COLO829 (cell line): Measurements from ENCODE around the gene ATP8A2.
"Not testable (repeated sequence)": the region's sequence is repeated elsewhere in the genome, so short reads cannot be mapped to it uniquely, and the experiment has no call there.

Experiments used
- DNase-seq: peaks from one replicate; pipeline ENCODE4 v3.0.0; 2012; ENCODE audit warnings: low spot score

ATP8A2 gene

GRCh38 chr13:25768838-25769237 is 397.1 kb downstream of the ATP8A2 start:
- DNase-seq: no peak

DNA sequence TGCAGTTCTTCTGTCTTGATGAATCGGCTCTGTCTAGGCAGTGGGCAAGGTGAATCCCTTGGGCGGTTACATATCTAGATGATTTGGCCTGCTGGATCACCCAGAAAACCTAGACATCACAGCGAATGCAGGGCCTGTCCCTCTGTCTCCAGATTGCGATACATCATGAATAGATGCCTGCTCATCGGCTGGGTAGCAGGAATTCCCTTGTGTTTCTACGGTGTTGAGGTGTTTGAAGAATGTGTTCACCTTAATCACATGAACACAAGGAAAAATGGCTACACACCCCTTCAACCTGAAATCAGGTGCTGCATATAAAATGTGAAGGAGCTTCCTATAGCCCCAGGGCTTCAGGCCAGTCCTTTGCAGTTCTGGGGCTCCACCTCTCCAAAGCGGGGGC is 398.8 kb downstream of the ATP8A2 start:
- no peak for DNase-seq

DNA sequence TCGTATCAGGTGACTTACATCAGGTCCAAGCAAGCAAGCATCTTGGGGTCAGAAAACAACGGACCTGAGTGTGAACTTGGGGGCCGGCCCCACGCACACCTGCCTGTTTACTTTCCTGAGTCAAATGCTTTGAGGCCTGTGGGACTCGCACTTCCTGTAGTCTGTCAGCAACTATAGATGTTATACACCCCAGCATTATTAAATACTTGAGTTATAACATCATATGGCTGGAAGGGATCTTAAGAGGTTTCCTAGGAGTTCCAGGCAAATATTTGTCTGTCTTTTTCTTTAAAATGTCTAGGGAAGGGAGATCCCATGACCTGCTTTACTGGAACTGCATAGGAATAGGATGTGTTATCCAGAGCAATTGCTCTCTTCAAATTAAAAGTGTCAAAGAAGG is 399.4 kb downstream of the ATP8A2 start:
- no peak for DNase-seq

GRCh38 chr13:25771641-25772478 is 400.1 kb downstream of the ATP8A2 start:
- DNase-seq: no peak

GRCh38 chr13:25772534-25772933 is 400.8 kb downstream of the ATP8A2 start:
- not testable (repeated sequence) for DNase-seq

DNA sequence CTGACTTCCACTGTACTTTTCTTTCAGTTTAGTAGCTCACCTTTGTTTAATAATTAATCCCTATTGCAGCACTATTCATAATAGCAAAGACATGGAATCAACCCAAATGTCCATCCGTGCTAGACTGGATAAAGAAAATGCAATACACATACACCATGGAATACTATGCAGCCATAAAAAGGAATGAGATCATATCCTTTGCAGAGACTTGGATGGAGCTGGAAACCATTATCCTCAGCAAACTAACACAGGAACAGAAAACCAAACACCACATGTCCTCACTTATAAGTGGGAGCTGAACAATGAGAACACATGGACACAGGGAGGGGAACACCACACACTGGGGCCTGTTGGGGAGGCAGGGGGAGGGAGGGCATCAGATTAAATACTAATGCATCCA is 402.3 kb downstream of the ATP8A2 start:
- DNase-seq: not testable (repeated sequence)

GRCh38 chr13:25775275-25775674 is 403.5 kb downstream of the ATP8A2 start:
- no peak for DNase-seq

- peak; percentile 28 for DNase-seq
Observed at GRCh38 chr13:25775986-25776385, 404.2 kb downstream of the ATP8A2 start.

- no peak for DNase-seq
Observed at GRCh38 chr13:25776722-25777121, 404.9 kb downstream of the ATP8A2 start.

DNA sequence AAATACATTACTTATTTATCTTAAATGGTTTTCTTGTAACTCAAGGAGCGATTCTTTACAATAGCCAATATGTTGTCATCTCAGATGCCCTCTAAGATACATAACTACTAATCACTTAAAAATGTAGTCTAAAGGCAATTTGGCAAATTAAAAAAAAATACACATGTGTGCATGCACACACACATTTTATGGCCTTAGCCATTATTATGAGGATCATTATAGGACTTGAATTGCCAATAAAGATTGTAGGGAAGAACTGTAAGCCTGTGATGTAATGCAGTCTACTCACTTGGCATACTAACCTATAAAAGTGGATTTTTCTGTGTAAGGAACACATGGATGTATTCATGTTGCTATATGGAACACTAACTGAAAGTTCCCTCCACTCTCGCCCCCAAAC is 405.7 kb downstream of the ATP8A2 start:
- no peak for DNase-seq

DNA sequence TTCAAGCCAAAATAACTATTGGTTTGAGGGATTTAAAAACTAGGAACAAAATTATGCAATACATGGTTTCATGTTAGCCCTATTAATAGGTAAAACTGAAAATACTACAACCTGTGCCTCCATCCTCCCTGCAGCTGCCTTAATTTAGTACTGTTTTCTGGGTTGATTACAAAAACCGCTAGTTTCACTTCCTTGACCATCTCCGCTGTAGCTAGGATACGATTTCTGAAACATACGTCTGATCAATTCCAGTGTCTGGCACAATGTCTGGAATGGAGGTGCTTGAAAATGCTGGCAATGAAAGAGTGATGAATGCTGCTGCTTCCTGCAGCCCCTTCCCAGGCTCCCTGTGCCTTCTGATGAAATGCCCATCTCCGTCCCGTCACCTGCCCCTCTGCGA is 406.6 kb downstream of the ATP8A2 start:
- DNase-seq: no peak

DNA sequence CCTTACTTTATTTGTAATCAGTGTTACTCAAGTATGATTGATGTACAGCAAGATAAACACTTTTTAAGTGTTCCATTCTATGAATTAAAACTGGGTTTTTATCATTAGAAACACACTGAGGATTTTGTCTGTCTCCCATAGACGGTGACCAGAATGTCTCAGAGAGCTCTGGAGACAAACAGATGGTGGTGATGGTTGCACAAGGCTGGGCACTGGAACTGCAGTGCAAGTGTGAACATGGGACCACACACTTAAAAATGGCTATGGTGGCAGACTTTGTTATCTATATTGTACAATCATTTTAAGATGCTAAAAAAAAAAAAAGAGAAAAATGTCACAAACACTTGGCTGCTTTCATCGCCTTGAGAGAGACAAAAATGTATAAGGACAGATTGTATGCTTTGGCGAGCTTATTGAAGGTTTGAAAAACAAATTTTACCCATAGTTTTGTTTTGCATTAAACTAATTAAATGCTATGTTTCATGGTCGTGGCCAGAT is 407.1 kb downstream of the ATP8A2 start:
- DNase-seq: no peak

DNA sequence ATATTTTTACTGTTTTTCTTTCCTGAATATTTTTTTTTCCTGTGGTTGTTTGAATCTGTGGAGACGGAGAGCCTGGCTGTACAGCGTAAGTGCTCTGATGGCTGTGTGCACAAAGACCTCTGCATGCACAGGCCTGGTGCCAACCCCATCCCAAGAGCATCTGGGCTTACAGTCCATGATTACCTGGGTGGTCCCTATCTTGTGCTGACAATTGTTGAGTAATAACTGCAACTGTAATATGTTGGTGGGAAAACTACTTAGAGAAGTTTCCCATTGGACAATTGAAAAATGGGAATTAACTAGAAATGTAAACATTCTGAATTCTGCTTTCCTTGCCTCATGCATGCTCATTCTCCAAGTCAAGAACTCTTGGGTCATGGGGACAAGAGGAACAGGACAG is 411.3 kb downstream of the ATP8A2 start:
- no peak for DNase-seq

DNA sequence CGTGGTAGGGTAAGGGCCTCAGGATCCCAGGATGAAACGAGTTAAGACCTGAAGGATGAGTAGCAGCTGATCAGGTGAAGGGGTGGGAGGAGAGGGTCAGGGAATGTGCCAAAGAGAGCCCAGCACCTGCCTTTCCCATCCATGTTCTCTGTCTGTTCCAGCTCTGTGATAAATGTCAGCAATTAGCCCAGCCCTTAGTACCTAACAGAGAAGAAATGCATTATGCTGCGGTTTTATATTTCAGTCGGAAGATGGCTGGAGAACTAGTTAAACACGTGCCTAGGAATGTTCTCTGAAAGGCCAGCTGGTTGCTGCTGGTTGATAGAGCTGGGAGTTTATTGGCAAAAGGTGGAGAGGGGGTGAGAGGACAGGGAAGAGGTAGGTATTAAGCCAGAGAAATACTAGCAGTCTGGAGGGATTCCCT is 411.8 kb downstream of the ATP8A2 start:
- DNase-seq: no peak

DNA sequence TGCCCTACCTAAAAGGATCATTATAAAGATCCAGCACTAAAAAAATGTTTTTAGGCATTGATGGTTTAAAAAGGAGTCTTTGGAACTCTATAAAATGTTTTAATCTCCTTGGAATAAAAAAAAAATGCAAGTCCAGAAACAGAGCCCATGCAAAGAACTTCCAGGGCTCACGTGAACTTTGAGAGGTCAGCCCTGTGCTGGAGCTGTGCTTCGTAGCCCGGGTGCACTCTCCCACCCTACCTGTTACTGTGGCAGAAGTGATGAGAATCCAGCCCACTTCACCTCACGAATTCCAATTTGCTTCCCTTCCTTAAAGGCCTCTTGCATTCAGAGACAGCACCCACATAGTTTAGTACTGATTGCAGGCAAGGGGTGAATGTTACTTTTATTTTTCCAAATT is 412.3 kb downstream of the ATP8A2 start:
- no peak for DNase-seq

GRCh38 chr13:25790137-25790536 is 418.4 kb downstream of the ATP8A2 start:
- DNase-seq: not testable (repeated sequence)

DNA sequence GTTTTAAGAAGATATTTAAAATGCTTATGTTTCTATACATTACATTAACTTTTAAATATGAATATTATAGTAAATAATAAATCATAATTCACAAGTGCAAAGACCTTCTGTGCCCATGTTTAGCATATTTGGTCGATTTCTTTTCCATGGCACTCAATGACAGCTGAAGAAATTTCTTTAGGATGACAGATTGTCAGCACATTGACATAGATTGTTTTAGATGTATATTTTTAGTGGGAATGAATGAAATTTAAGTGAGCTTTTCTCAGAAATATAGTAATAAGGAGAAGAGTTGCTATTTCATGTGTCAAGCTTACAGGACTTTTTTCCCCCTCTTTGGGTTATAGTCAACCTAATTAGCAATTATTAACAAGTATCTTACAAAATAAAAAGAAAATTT is 423.5 kb downstream of the ATP8A2 start:
- no peak for DNase-seq

- no peak for DNase-seq
Observed at GRCh38 chr13:25796474-25796873, 424.7 kb downstream of the ATP8A2 start.

- DNase-seq: no peak
Observed at GRCh38 chr13:25798998-25799397, 427.2 kb downstream of the ATP8A2 start.

DNA sequence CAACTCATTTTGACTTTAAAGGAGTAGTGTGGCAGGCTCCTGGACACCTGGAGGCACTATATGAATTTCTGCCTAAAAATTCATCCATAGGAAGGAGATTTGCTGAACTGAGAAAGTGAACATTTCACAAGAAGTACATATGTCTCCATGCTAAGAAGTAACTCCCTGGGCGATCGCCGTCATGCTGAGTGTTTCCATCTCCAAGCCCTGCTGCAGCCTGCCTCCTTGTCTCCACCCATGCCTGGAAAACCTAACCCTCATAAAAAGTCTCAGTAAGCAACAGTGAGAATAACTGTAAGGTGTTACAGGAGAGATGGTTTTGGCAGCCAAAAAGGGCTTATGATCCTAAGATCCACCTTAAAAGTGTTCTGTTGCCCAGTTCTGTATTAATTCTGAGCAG is 428.7 kb downstream of the ATP8A2 start:
- no peak for DNase-seq

- DNase-seq: no peak
Observed at GRCh38 chr13:25802579-25802978, 430.8 kb downstream of the ATP8A2 start.

DNA sequence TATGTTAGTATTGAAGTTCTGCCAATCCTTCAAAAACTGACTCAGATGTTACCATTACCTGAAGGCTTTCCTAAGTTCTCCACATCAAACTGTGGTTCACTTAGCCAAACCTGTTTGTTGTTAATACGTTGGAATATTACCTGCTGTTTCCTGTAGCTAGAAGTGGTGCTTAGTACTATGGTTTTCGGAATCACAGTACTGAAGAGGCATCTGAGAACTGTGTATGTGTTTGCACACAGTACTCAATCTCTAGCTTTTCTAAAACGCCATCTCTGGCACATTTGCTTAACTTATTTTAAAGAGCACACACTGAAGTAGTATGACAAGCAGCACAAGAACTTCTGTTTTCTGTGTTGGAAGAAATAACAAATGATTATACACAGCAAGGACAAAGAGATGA is 431.9 kb downstream of the ATP8A2 start:
- DNase-seq: no peak

DNA sequence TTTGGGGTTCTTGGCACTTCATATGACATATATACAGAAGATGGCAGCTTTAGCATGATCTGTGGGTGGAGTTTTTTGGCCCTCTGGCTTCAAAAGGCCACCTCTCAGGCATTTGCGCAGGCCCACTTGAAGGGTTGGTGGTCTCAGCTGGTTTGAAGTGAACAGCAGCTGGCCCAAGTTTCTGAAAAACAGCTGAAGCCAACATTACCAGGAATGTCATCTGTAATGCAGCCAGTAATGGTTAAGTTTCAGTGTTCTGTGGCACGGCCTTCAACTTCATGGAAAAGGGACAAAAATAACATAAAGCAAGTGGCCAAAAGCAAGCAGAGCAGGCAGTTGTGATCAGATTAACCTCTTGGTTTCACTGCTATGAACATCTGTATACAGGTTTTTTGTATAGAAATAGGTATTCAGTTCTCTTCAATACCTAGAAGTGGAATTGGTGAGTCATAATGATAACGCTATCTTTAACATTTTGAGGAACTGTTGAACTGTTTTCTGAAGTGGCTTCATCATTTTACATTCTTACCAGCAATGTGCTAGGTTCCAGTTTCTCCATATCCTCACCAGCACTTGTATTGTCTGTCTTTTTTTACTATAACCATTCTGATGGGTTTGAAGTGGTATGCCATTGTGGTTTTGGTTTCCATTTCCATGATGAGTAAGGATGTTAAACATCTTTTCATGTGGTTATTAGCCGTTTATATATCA is 434.6 kb downstream of the ATP8A2 start:
- DNase-seq: no peak
